Measurements from ENCODE around the gene ATRNL1. TPM values are rescaled to one million over a fixed set of nuclear protein-coding genes. Genes with fewer than 3 reads are reported as not detected.
"Not testable (repeated sequence)": the region's sequence is repeated elsewhere in the genome, so short reads cannot be mapped to it uniquely, and the experiment has no call there.

ATRNL1 gene
- total RNA-seq, 1 experiment from 2014 or later: 1.3 TPM

- Histone ChIP-seq H3K4me2 (ENCODE audit: low read length) (no peak overlapping the region), H3K9me3 (ENCODE audit: control insufficient read depth in 1 of 2, insufficient read depth in 1 of 2, low read depth in 1 of 2, low read length in 2 of 2) (no peaks in the 10 kb centered on the region), H3K4me3 (replicated peaks in 1 of 2; ENCODE audit: low read depth in 1 of 2, low read length in 2 of 2) (no peak overlapping the region), H3K9me2 (ENCODE audit: insufficient read depth) (no peaks in the 10 kb centered on the region), H4K20me1 (ENCODE audit: insufficient read depth) (no peaks in the 10 kb centered on the region), H3K27ac (ENCODE audit: low read depth, low read length) (no peak overlapping the region), H2AFZ (ENCODE audit: low read depth, low read length, poor library complexity, severe bottlenecking) (no peak overlapping the region), H3K9ac (ENCODE audit: low read length) (no peak overlapping the region), H3K36me3 (ENCODE audit: control insufficient read depth in 1 of 2, insufficient read depth in 2 of 2, low read length in 2 of 2) (no peaks in the 10 kb centered on the region), H3K4me1 (ENCODE audit: control insufficient read depth in 1 of 2, insufficient read depth in 2 of 2, low read length in 2 of 2) (no peaks in the 10 kb centered on the region), H3K79me2 (ENCODE audit: insufficient read depth, low read length) (no peaks in the 10 kb centered on the region), H3K27me3 (ENCODE audit: insufficient read depth, low read length) (peaks cover 18% of the 10 kb centered on the region)
- intact Hi-C loops (cut with micrococcal nuclease): no loop called here
- POLR2A ChIA-PET: no interaction called here
- TF ChIP-seq ZNF274 (IDR thresholded peaks at IDR 0.05; ENCODE audit: low read depth, low read length): no peak
- TF ChIP-seq EZH2phosphoT487 (IDR thresholded peaks at IDR 0.05; ENCODE audit: borderline replicate concordance): no peak
- RAD21 ChIA-PET (ENCODE audit: low non-redundant PET in 1 of 2, low total read pairs in 2 of 2, uncharacterized antibody in 2 of 2, unreplicated experiment in 2 of 2): no interaction called here
- DNase-seq (ENCODE audit: low read depth, low spot score): no peak
- CTCF ChIA-PET: no interaction called here
- no peak for ATAC-seq
- no TSS peak for BruUV-seq (replicated peaks)
Measured at GRCh38 chr10:115250784-115251183, 157.6 kb downstream of the ATRNL1 start.

- POLR2A ChIA-PET; H3K27me3 ChIP-seq (ENCODE audit: insufficient read depth, low read length); RAD21 ChIA-PET (ENCODE audit: low non-redundant PET in 1 of 2, low total read pairs in 2 of 2, uncharacterized antibody in 2 of 2, unreplicated experiment in 2 of 2); H3K79me2 ChIP-seq (ENCODE audit: insufficient read depth, low read length); H3K4me2 ChIP-seq (ENCODE audit: low read length); H3K27ac ChIP-seq (ENCODE audit: low read depth, low read length); H3K9ac ChIP-seq (ENCODE audit: low read length); H4K20me1 ChIP-seq (ENCODE audit: insufficient read depth); H3K9me3 ChIP-seq (ENCODE audit: control insufficient read depth in 1 of 2, insufficient read depth in 1 of 2, low read depth in 1 of 2, low read length in 2 of 2); DNase-seq (ENCODE audit: low read depth, low spot score); H3K4me3 ChIP-seq (replicated peaks in 1 of 2; ENCODE audit: low read depth in 1 of 2, low read length in 2 of 2); intact Hi-C loops (cut with micrococcal nuclease); CTCF ChIA-PET; H3K9me2 ChIP-seq (ENCODE audit: insufficient read depth); ATAC-seq; BruUV-seq (replicated peaks); H3K36me3 ChIP-seq (ENCODE audit: control insufficient read depth in 1 of 2, insufficient read depth in 2 of 2, low read length in 2 of 2); H3K4me1 ChIP-seq (ENCODE audit: control insufficient read depth in 1 of 2, insufficient read depth in 2 of 2, low read length in 2 of 2); H2AFZ ChIP-seq (ENCODE audit: low read depth, low read length, poor library complexity, severe bottlenecking): not testable (repeated sequence)
Measured at GRCh38 chr10:115253765-115254164, 160.6 kb downstream of the ATRNL1 start.

GRCh38 chr10:115272482-115272881 is 179.3 kb downstream of the ATRNL1 start:
- H3K9ac ChIP-seq (ENCODE audit: low read length): no peak overlapping the region
- no TSS peak for BruUV-seq (replicated peaks)
- H3K9me3 ChIP-seq (ENCODE audit: control insufficient read depth in 1 of 2, insufficient read depth in 1 of 2, low read depth in 1 of 2, low read length in 2 of 2): no peaks in the 10 kb centered on the region
- ChIA-PET RAD21 (ENCODE audit: low non-redundant PET in 1 of 2, low total read pairs in 2 of 2, uncharacterized antibody in 2 of 2, unreplicated experiment in 2 of 2) (no interaction called here), CTCF (no interaction called here), POLR2A (no interaction called here)
- no peaks in the 10 kb centered on the region for H3K9me2 ChIP-seq (ENCODE audit: insufficient read depth)
- no peak overlapping the region for H2AFZ ChIP-seq (ENCODE audit: low read depth, low read length, poor library complexity, severe bottlenecking)
- no peak overlapping the region for H3K4me2 ChIP-seq (ENCODE audit: low read length)
- intact Hi-C loops (cut with micrococcal nuclease): no loop called here
- H3K27me3 ChIP-seq (ENCODE audit: insufficient read depth, low read length): no peaks in the 10 kb centered on the region
- no peaks in the 10 kb centered on the region for H3K79me2 ChIP-seq (ENCODE audit: insufficient read depth, low read length)
- TF ChIP-seq CEBPB (IDR thresholded peaks at IDR 0.05; ENCODE audit: low read depth): no peak
- no peak for TF ChIP-seq JUND (IDR thresholded peaks at IDR 0.05)
- TF ChIP-seq SP1 (IDR thresholded peaks at IDR 0.05; ENCODE audit: low read depth): no peak
- TF ChIP-seq POLR2A (IDR thresholded peaks at IDR 0.05; ENCODE audit: borderline replicate concordance, extremely low read depth, insufficient read depth, insufficient read length): no peak
- TF ChIP-seq CTCF (IDR thresholded peaks at IDR 0.05 in 2 of 3, conservative IDR thresholded peaks at IDR 0.05 in 1 of 3; ENCODE audit: borderline replicate concordance in 1 of 3, insufficient read depth in 1 of 3, low read depth in 2 of 3, low read length in 2 of 3): no peak
- TF ChIP-seq EZH2 (IDR thresholded peaks at IDR 0.05): no peak
- no peaks in the 10 kb centered on the region for H3K36me3 ChIP-seq (ENCODE audit: control insufficient read depth in 1 of 2, insufficient read depth in 2 of 2, low read length in 2 of 2)
- H3K27ac ChIP-seq (ENCODE audit: low read depth, low read length): no peak overlapping the region
- H3K4me3 ChIP-seq (replicated peaks in 1 of 2; ENCODE audit: low read depth in 1 of 2, low read length in 2 of 2): no peak overlapping the region
- DNase-seq (ENCODE audit: low read depth, low spot score) (no peak), ATAC-seq (no peak)
- no peaks in the 10 kb centered on the region for H4K20me1 ChIP-seq (ENCODE audit: insufficient read depth)
- H3K4me1 ChIP-seq (ENCODE audit: control insufficient read depth in 1 of 2, insufficient read depth in 2 of 2, low read length in 2 of 2): no peaks in the 10 kb centered on the region
